HG03095 (cell line): ENCODE measurements around the gene RASGRF1.

ENCODE experiments used
- ATAC-seq: cut with Tn5 transposase; IDR thresholded peaks from one replicate; pipeline ENCODE4 v1.9.1; 2021; ENCODE audit warnings: moderate library complexity; ENCODE audit not compliant: unreplicated experiment

Gene RASGRF1

GRCh38 chr15:78960308-78960707, 130.3 kb downstream of the RASGRF1 start:
- no peak for ATAC-seq

DNA sequence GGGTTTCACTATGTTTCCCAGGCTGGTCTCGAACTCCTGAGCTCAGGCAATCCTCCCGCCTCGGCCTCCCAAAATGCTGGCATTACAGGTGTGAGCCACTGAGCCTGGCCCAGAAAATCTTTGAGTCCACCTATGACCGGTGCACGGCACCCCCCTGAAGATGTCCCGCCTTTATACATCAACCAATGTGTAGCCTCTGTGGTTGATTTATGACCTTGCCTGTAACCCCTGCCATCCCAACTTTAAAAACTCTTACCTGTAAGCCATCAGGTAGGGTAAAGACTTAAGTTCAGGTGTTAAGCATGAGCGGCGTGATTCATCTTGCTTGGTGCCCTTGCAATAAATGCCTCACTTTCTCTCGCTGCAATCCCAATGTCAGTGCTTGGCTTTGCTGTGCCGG, 131.2 kb downstream of the RASGRF1 start:
- no peak for ATAC-seq

DNA sequence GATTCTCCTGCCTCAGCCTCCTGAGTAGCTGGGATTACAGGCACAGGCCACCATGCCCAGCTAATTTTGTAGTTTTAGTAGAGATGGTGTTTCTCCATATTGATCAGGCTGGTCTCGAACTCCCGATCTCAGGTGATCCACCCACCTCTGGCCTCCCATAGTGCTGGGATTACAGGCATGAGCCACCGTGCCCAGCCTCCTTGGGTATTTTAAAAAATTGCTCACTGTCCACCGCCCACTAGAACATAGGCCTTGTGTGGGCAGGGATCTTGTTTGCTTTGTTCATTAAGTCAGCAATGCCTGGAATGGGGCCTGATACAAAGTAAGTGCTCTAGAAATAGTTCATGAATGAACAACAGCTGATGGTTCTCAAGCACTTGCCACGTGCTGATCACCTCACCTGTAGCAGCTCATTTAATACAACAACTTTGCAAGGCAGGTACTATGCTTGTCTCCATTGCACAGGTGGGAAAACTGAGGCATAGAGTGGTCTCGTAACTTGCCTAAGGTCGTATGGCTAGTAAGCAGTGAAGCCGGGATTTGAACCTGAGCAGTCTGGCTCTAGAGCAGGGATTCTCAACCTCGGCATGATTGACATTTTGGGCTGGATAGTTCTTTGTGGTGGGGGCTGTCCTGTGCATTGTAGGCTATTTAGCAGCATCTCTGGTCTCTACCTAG, 133.0 kb downstream of the RASGRF1 start:
- no peak for ATAC-seq

GRCh38 chr15:78956937-78957336, 133.6 kb downstream of the RASGRF1 start:
- no peak for ATAC-seq

GRCh38 chr15:78955355-78955754, 135.2 kb downstream of the RASGRF1 start:
- no peak for ATAC-seq

DNA sequence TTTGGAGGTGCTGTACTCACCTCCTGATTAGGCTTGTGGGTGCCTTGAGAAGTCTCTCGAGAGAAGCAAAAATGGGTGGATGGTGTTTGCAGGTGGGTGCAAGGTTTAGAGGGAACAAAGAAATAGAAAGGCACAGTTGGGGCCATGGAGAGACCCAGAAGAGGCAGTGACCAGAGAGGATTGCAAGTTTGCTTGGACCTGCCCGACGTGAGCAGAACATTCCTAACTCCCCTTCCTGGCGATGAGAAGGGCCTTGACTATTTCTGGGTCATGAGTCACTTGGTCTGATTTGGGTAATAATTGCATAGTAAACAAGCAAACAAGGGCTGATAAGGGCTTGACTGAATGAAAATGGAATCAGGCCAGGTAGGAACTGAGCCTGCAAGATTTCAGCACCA, 138.7 kb downstream of the RASGRF1 start:
- no peak for ATAC-seq

- no peak for ATAC-seq
These were observed 139.4 kb downstream of the RASGRF1 start for GRCh38 chr15:78950902-78951840.

DNA sequence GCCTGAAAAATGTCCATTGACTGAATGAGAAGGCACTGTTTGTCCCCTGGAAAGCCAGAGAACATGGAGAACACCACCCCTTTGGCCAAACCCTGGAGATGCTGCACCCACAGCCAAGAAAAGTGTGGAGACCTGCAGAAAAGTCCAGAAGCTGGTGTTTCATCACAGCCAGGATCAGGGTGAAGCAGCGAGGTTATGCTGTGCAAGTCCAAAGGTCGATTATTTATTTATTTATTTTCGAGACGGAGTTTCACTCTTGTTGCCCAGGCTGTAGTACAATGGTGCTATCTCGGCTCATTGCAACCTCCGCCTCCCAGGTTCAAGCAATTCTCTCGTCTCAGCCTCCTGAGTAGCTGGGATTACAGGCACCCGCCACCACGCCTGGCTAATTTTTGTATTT, 140.2 kb downstream of the RASGRF1 start:
- ATAC-seq: no peak

- ATAC-seq: no peak
These were observed 141.1 kb downstream of the RASGRF1 start for GRCh38 chr15:78949461-78949860.

DNA sequence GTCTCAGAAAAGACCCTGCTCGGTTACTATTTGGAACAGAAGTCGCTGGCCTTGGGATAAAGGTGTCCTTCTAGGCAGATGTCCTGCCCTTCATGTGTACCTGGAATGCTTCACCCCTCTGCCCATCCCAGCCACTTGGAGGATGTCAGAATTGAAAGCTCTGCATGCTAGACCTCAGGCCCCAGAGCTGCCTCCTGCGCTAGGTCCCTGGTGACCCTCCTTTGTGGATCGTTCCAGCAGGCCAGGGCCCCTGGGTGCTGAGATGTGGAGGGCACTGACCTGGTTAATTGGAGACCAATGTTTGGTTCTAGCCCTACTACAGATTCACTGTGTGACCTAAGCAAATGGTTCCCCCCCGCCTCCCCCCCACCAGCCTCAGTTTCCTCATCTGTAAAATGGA, 143.1 kb downstream of the RASGRF1 start:
- ATAC-seq: no peak

GRCh38 chr15:78946493-78946892, 144.1 kb downstream of the RASGRF1 start:
- no peak for ATAC-seq

DNA sequence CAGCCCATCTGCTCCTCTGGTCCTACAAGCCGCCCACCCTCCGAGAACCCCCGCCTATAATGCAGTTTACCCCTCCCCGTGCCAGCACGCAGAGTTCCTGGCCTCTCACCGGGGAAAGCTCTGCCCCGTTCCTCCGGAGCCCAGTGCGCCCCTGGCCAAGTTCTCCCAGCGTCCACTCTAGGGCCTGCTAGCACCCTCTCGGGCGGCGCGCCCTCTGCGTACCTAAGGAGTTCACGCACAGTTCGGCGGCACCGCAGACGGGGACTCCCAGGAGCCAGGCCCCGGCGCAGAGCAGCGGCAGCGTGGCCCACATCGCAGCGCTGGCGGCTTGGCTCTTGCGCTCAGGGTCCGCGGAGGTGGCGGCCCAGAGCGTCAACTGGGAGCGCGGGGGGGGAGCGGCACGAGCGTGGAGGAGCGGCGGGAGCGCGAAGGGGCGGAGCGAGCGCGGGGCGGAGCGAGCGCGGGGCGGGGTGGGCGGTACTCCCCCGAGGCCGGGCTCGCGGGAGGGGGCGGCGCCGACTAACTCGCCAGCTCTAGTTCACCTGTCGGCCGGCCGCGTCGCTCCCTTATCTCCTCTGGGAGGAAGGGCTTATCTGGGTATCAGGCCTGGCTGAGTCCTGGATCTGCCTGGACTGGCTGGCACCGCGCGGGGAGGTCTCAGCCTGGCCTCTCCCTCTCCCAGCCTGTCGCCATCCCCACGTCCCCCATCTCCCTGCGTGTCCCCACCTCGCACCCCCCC, 145.7 kb downstream of the RASGRF1 start, which contains the start of gene CTSH:
TSS of gene CTSH (minus strand) at position 378 of the 739 bp plus-strand sequence. CDS start at position 313, 65 bp downstream.
- ATAC-seq: peak; percentile 48

GRCh38 chr15:78944202-78944625, 146.4 kb downstream of the RASGRF1 start:
- ATAC-seq: peak; percentile 15

- ATAC-seq: peak; percentile 3
These were observed 146.9 kb downstream of the RASGRF1 start for GRCh38 chr15:78943692-78944091.

- ATAC-seq: no peak
These were observed 147.8 kb downstream of the RASGRF1 start for GRCh38 chr15:78942741-78943140.

- peak; percentile 53 for ATAC-seq
These were observed 151.7 kb downstream of the RASGRF1 start for GRCh38 chr15:78938658-78939488.

DNA sequence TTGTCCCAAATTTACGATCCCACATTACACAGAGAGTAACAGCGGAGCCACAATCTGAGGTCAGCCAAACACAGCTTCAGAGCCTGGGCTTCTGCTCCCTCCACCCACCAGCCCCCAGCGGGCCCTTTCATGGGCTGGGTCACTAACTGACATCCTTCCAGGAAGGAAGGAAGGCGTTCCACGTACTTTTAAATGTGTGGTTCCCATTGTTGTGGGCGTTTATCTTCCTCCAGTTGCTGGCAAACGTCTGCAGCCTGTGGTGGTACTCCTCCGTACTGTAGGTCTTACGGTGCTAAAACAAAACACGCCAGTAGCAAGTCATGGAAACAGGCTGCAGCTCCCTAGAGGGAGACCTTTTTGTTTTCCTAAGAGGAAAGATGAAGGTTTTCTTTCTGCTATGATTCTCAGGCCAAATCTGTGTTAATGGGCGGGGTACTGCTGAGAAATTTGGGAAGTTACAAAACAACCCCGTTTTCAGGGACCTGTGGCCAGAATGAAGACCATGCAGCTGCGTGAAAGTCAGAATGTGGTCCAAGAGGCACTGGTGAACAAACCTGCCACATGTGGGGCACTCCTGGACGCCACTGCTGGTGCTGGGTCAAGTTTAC, 153.3 kb downstream of the RASGRF1 start:
- no peak for ATAC-seq

DNA sequence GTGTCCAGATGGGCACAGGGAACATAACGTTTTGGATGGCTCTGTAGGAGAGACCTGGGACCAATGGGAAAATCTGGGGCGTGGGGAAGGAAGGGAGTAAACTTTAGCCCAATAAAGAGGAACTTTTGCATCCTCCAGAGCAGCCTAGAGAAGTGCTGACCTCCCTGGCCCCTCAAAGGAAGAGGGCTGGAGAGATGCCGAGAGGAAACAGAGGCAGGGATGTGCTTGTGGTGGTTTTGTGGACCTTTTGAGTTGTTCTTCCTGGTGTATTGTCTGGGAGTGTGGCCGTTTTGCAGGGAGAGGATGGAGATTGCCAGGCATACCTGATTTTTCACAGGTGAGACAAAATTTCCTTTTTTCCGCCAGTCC, 155.9 kb downstream of the RASGRF1 start:
- no peak for ATAC-seq

- ATAC-seq: no peak
These were observed 156.5 kb downstream of the RASGRF1 start for GRCh38 chr15:78933823-78934654.
